Femur (tissue), 1 donor: ENCODE measurements around the gene KIAA0825.
"Not testable (repeated sequence)": the region's sequence is repeated elsewhere in the genome, so short reads cannot be mapped to it uniquely, and the experiment has no call there.

ENCODE experiments used
- DNase-seq: peaks from one replicate; pipeline ENCODE4 v3.0.0-alpha.2; 2017

KIAA0825 gene

GRCh38 chr5:94159144-94159543 lies 459.3 kb downstream of the KIAA0825 start:
- DNase-seq: no peak

GRCh38 chr5:94157704-94158539 lies 460.5 kb downstream of the KIAA0825 start:
- DNase-seq: no peak

- no peak for DNase-seq
Measured at GRCh38 chr5:94154672-94155071, 463.7 kb downstream of the KIAA0825 start.

- DNase-seq: no peak
Measured at GRCh38 chr5:94153736-94154450, 464.5 kb downstream of the KIAA0825 start.

- DNase-seq: not testable (repeated sequence)
Measured at GRCh38 chr5:94143621-94144020, 474.8 kb downstream of the KIAA0825 start.

GRCh38 chr5:94140300-94140699 lies 478.1 kb downstream of the KIAA0825 start:
- DNase-seq: no peak

GRCh38 chr5:94130077-94130476 lies 488.3 kb downstream of the KIAA0825 start:
- no peak for DNase-seq

GRCh38 chr5:94125107-94125506 lies 493.3 kb downstream of the KIAA0825 start:
- no peak for DNase-seq

GRCh38 chr5:94116317-94116716 lies 502.1 kb downstream of the KIAA0825 start:
- not testable (repeated sequence) for DNase-seq

- no peak for DNase-seq
Measured at GRCh38 chr5:94113087-94113486, 505.3 kb downstream of the KIAA0825 start.

GRCh38 chr5:94111209-94112004 lies 507.0 kb downstream of the KIAA0825 start:
- peak; percentile 96 for DNase-seq

- DNase-seq: no peak
Measured at GRCh38 chr5:94103514-94104245, 514.7 kb downstream of the KIAA0825 start.
